ENCODE measurements around the gene HRH3.

- TF ChIP-seq CTCF (IDR thresholded peaks at IDR 0.05) (no peak), EZH2 (IDR thresholded peaks at IDR 0.05) (no peak)
Observed at GRCh38 chr20:62183426-62184142, 36.5 kb downstream of the HRH3 start.
